GM21526 (cell line): Measurements from ENCODE around the gene NOLC1.

ENCODE experiments used
- ATAC-seq: cut with Tn5 transposase; IDR thresholded peaks from one replicate; pipeline ENCODE4 v1.9.1; 2021; ENCODE audit warnings: moderate library complexity; ENCODE audit not compliant: unreplicated experiment, low FRiP score

Gene NOLC1

GRCh38 chr10:102151774-102152544, at the start of gene NOLC1:
Gene NOLC1 (plus strand): TSS chr10:102152389. CDS start chr10:102152411, 22 bp downstream.
- peak; percentile 83 for ATAC-seq

- ATAC-seq: no peak
Measured at GRCh38 chr10:102102421-102102820, 49.8 kb upstream of the NOLC1 start.

- no peak for ATAC-seq
Measured at GRCh38 chr10:102106998-102107397, 45.2 kb upstream of the NOLC1 start.

GRCh38 chr10:102109166-102110116, 42.7 kb upstream of the NOLC1 start:
- no peak for ATAC-seq

- ATAC-seq: no peak
Measured at GRCh38 chr10:102111276-102111675, 40.9 kb upstream of the NOLC1 start.

GRCh38 chr10:102112210-102112817, 39.9 kb upstream of the NOLC1 start:
- ATAC-seq: no peak

GRCh38 chr10:102113261-102113955, 38.8 kb upstream of the NOLC1 start:
- ATAC-seq: no peak

GRCh38 chr10:102113956-102114857, 38.0 kb upstream of the NOLC1 start:
- no peak for ATAC-seq

- peak; percentile 51 for ATAC-seq
Measured at GRCh38 chr10:102114861-102115618, 37.1 kb upstream of the NOLC1 start.

- no peak for ATAC-seq
Measured at GRCh38 chr10:102115775-102116174, 36.4 kb upstream of the NOLC1 start.

- ATAC-seq: no peak
Measured at GRCh38 chr10:102116656-102117055, 35.5 kb upstream of the NOLC1 start.

- ATAC-seq: no peak
Measured at GRCh38 chr10:102117391-102118159, 34.6 kb upstream of the NOLC1 start.

- ATAC-seq: no peak
Measured at GRCh38 chr10:102118867-102119266, 33.3 kb upstream of the NOLC1 start.

- ATAC-seq: no peak
Measured at GRCh38 chr10:102119417-102120141, 32.6 kb upstream of the NOLC1 start.

GRCh38 chr10:102120142-102120990, 31.8 kb upstream of the NOLC1 start, which contains the start of gene LDB1:
Gene LDB1 (minus strand): TSS chr10:102120368. CDS start chr10:102120110, 258 bp downstream.
- ATAC-seq: peak; percentile 46

- ATAC-seq: no peak
Measured at GRCh38 chr10:102120991-102121738, 31.0 kb upstream of the NOLC1 start.
